IMR-90 (cell line): ENCODE measurements around the gene SH3GLB2. TPM values are rescaled to one million over a fixed set of nuclear protein-coding genes. Genes with fewer than 3 reads are reported as not detected.

ENCODE experiments used
- ATAC-seq: fragments of 200-7000 bp; cut with Tn5 transposase; 2 replicates; pipeline ENCODE4 v1.9.1; 2020; ENCODE audit warnings: low read depth, mild to moderate bottlenecking, moderate library complexity
- BruUV-seq: library from RNA; stranded (reverse); fragments of 400-500 nt; replicated peaks from 2 replicates; lab custom pipeline; 2021; lab: Mats Ljungman, UMichigan
- CTCF ChIA-PET: fragments of 300-600 bp; formaldehyde crosslinking; extraction: SDS; loops from one replicate; lab custom pipeline; 2021; ENCODE audit warnings: antibody characterized with exemption; lab: Yijun Ruan, JAX
- POLR2A ChIA-PET: fragments of 300-600 bp; sonication (Branson Sonifier 250); formaldehyde crosslinking; loops from one replicate; lab custom pipeline; 2022; ENCODE audit warnings: antibody characterized with exemption; ENCODE audit not compliant: unreplicated experiment; lab: Charles Lee
- DNase-seq: peaks from one replicate; pipeline ENCODE4 v3.0.0; 2013
- H2AFZ ChIP-seq: replicated peaks from 2 replicates; pipeline ENCODE3; 2013; ENCODE audit warnings: low read length, mild to moderate bottlenecking; ENCODE audit not compliant: poor library complexity
- H2AK5ac ChIP-seq: 2 replicates; pipeline ENCODE4 v1.6.1; 2013; ENCODE audit warnings: low read depth, low read length, inconsistent platforms
- H2AK9ac ChIP-seq: replicated peaks from 2 replicates; pipeline ENCODE3; 2013; ENCODE audit warnings: mild to moderate bottlenecking, low read depth, low read length, moderate library complexity; ENCODE audit not compliant: poor library complexity
- H2BK120ac ChIP-seq: 2 replicates; pipeline ENCODE4 v1.6.1; 2013; ENCODE audit warnings: low read depth, low read length, inconsistent platforms
- H2BK15ac ChIP-seq: 3 replicates; pipeline ENCODE4 v1.6.1; 2013; ENCODE audit warnings: low read depth, low read length, inconsistent platforms
- H2BK20ac ChIP-seq: 2 replicates; pipeline ENCODE4 v1.6.1; 2013; ENCODE audit warnings: low read depth, mild to moderate bottlenecking, inconsistent platforms, low read length, moderate library complexity
- H2BK5ac ChIP-seq: 2 replicates; pipeline ENCODE4 v1.6.1; 2013; ENCODE audit warnings: mild to moderate bottlenecking, low read depth, low read length, inconsistent platforms; ENCODE audit not compliant: poor library complexity, severe bottlenecking
- H3K14ac ChIP-seq: replicated peaks from 2 replicates; pipeline ENCODE4 v1.6.1; 2013; ENCODE audit warnings: low read depth, low read length, inconsistent platforms
- H3K18ac ChIP-seq: 2 replicates; pipeline ENCODE4 v1.6.1; 2013; ENCODE audit warnings: low read depth, low read length, control low read depth
- H3K23ac ChIP-seq: 2 replicates; pipeline ENCODE4 v1.6.1; 2013; ENCODE audit warnings: low read depth, low read length, inconsistent platforms
- H3K27ac ChIP-seq: 2 replicates; pipeline ENCODE4 v1.5.1; 2013; ENCODE audit warnings: mild to moderate bottlenecking, control low read depth, low read length; ENCODE audit not compliant: insufficient read depth
- H3K27me3 ChIP-seq: 2 replicates; pipeline ENCODE4 v1.6.1; 2013; ENCODE audit warnings: low read length; ENCODE audit not compliant: control insufficient read depth, insufficient read depth
- H3K36me3 ChIP-seq: 2 replicates; pipeline ENCODE4 v1.6.1; 2013; ENCODE audit warnings: low read length, mixed read lengths; ENCODE audit not compliant: control insufficient read depth, insufficient read depth
- H3K4ac ChIP-seq: 2 replicates; pipeline ENCODE4 v1.6.1; 2013; ENCODE audit warnings: low read depth, low read length, inconsistent platforms
- H3K4me1 ChIP-seq: 2 replicates; pipeline ENCODE4 v1.6.1; 2013; ENCODE audit warnings: low read length, mixed read lengths; ENCODE audit not compliant: control insufficient read depth, insufficient read depth
- H3K4me2 ChIP-seq: 2 replicates; pipeline ENCODE4 v1.6.1; 2013; ENCODE audit warnings: low read depth, mild to moderate bottlenecking, control low read depth, low read length, moderate library complexity
- H3K4me3 ChIP-seq: 2 replicates; pipeline ENCODE4 v1.5.1; 2013; ENCODE audit warnings: low read depth, mild to moderate bottlenecking, control low read depth, low read length, moderate library complexity; ENCODE audit not compliant: insufficient read depth
- H3K56ac ChIP-seq: 2 replicates; pipeline ENCODE4 v1.6.1; 2013; ENCODE audit warnings: low read length, inconsistent platforms; ENCODE audit not compliant: insufficient read depth; ENCODE audit errors: extremely low read depth
- H3K79me1 ChIP-seq, 2 experiments: 2 replicates each; pipeline ENCODE4 v1.6.1; 2013; ENCODE audit warnings: low read length in 2 of 2, inconsistent platforms in 1 of 2, low read depth in 1 of 2
- H3K9ac ChIP-seq: 2 replicates; pipeline ENCODE4 v1.6.1; 2013; ENCODE audit warnings: low read depth, low read length, control low read depth
- H3K9me1 ChIP-seq: 2 replicates; pipeline ENCODE4 v1.6.1; 2013; ENCODE audit warnings: low read length, inconsistent platforms; ENCODE audit not compliant: insufficient read depth
- H3K9me3 ChIP-seq: 2 replicates; pipeline ENCODE4 v1.6.1; 2013; ENCODE audit warnings: low read length; ENCODE audit not compliant: control insufficient read depth, insufficient read depth
- H4K20me1 ChIP-seq: 2 replicates; pipeline ENCODE4 v1.6.1; 2013; ENCODE audit warnings: low read length, inconsistent platforms; ENCODE audit not compliant: insufficient read depth
- H4K5ac ChIP-seq: 2 replicates; pipeline ENCODE4 v1.6.1; 2013; ENCODE audit warnings: mild to moderate bottlenecking, low read depth, low read length, control low read depth
- H4K8ac ChIP-seq, 2 experiments: 2 replicates each; pipeline ENCODE4 v1.6.1; 2013; ENCODE audit warnings: low read depth in 2 of 2, low read length in 2 of 2, control low read depth in 1 of 2, inconsistent platforms in 1 of 2
- H4K91ac ChIP-seq: 2 replicates; pipeline ENCODE4 v1.6.1; 2013; ENCODE audit warnings: low read depth, low read length, inconsistent platforms; ENCODE audit not compliant: insufficient read depth
- BHLHE40 ChIP-seq: fragments of 150-350 bp; IDR thresholded peaks from 2 replicates; pipeline ENCODE4 v1.6.1; 2016; ENCODE audit warnings: mild to moderate bottlenecking, low read depth, low read length
- CEBPB ChIP-seq: IDR thresholded peaks from 2 replicates; pipeline ENCODE4 v1.6.1; 2012; ENCODE audit warnings: low read depth, low read length, improper control_type of control experiment
- CHD1 ChIP-seq: IDR thresholded peaks from 2 replicates; pipeline ENCODE4 v1.6.1; 2012; ENCODE audit warnings: low read depth, low read length, improper control_type of control experiment
- CTCF ChIP-seq: conservative IDR thresholded peaks from 2 replicates; pipeline ENCODE4 v1.5.1; 2012; ENCODE audit warnings: mild to moderate bottlenecking, low read depth, low read length, improper control_type of control experiment
- ELK1 ChIP-seq: fragments of 150-350 bp; IDR thresholded peaks from 2 replicates; pipeline ENCODE4 v1.6.1; 2016; ENCODE audit warnings: low read depth, mild to moderate bottlenecking, low read length, moderate library complexity, borderline replicate concordance
- FOS ChIP-seq: fragments of 150-350 bp; IDR thresholded peaks from 2 replicates; pipeline ENCODE4 v1.6.1; 2016; ENCODE audit warnings: low read depth, low read length
- MAFK ChIP-seq: IDR thresholded peaks from 2 replicates; pipeline ENCODE4 v1.6.1; 2012; ENCODE audit warnings: low read depth, low read length, improper control_type of control experiment
- MXI1 ChIP-seq: IDR thresholded peaks from 2 replicates; pipeline ENCODE4 v1.6.1; 2012; ENCODE audit warnings: low read depth, mild to moderate bottlenecking, low read length, moderate library complexity, borderline replicate concordance
- NFE2L2 ChIP-seq: fragments of 150-350 bp; IDR thresholded peaks from 2 replicates; pipeline ENCODE4 v1.6.1; 2016; ENCODE audit warnings: low read depth, mild to moderate bottlenecking, low read length
- POLR2A ChIP-seq: IDR thresholded peaks from 2 replicates; pipeline ENCODE4 v1.6.1; 2012; ENCODE audit warnings: mild to moderate bottlenecking, low read depth, low read length
- RAD21 ChIP-seq: IDR thresholded peaks from 2 replicates; pipeline ENCODE4 v1.6.1; 2012; ENCODE audit warnings: low read length, improper control_type of control experiment
- RCOR1 ChIP-seq: IDR thresholded peaks from 2 replicates; pipeline ENCODE4 v1.6.1; 2012; ENCODE audit warnings: mild to moderate bottlenecking, low read length, improper control_type of control experiment; ENCODE audit not compliant: insufficient replicate concordance
- RFX5 ChIP-seq: IDR thresholded peaks from 2 replicates; pipeline ENCODE4 v1.8.0; 2012; ENCODE audit warnings: low read depth, mild to moderate bottlenecking, low read length, moderate library complexity
- SMC3 ChIP-seq: fragments of 150-350 bp; IDR thresholded peaks from 2 replicates; pipeline ENCODE4 v1.6.1; 2016; ENCODE audit warnings: low read depth, mild to moderate bottlenecking, antibody characterized with exemption, low read length, moderate library complexity
- USF2 ChIP-seq: fragments of 150-350 bp; IDR thresholded peaks from 2 replicates; pipeline ENCODE4 v1.6.1; 2017; ENCODE audit warnings: mild to moderate bottlenecking, antibody characterized with exemption, low read length, low read depth
- WGBS, 2 experiments: methylation state at CpG; one replicate each; pipeline versions ENCODE4 v1.1.5 to v1.1.7; 2013; ENCODE audit warnings: missing lambda C conversion rate in 2 of 2; ENCODE audit not compliant: insufficient read length in 1 of 2; ENCODE audit errors: extremely low coverage in 2 of 2; 5-methylcytosine and 5-hydroxymethylcytosine counted together
- dilution Hi-C: fragments of 300-500 bp; cut with HindIII; formaldehyde crosslinking; loops from one replicate; pipeline ENCODE4 v1.14.3; 2018; ENCODE audit warnings: low sequenced_read_pairs; ENCODE audit not compliant: unreplicated experiment
- in situ Hi-C: fragments of 300-500 bp; cut with MboI; formaldehyde crosslinking; loops from 3 replicates; pipeline ENCODE4 v1.14.3; 2019; ENCODE audit warnings: low sequenced_read_pairs, inconsistent platforms, mixed read lengths
- intact Hi-C: fragments of 100-400 bp; cut with micrococcal nuclease; formaldehyde crosslinking; loops from 2 replicates; pipeline ENCODE4 v1.10.0; 2022
- polyA plus RNA-seq, 3 experiments: library from polyadenylated mRNA; depleted of rRNA; stranded (reverse); fragments of >200 nt; gene quantifications; 2 replicates each; pipeline ENCODE4 v1.2.3, GENCODE V29; 2012; ENCODE audit warnings: low replicate concordance in 1 of 3
- total RNA-seq: library from RNA; depleted of rRNA; stranded (reverse); fragments of >200 nt; gene quantifications from 2 replicates; pipeline ENCODE4 v1.2.3, GENCODE V29; 2012

Gene SH3GLB2
- total and polyA plus RNA-seq, 2 of the 4 experiments (the other 2 are of a cell fraction), result 36.4 to 68.4 TPM

DNA sequence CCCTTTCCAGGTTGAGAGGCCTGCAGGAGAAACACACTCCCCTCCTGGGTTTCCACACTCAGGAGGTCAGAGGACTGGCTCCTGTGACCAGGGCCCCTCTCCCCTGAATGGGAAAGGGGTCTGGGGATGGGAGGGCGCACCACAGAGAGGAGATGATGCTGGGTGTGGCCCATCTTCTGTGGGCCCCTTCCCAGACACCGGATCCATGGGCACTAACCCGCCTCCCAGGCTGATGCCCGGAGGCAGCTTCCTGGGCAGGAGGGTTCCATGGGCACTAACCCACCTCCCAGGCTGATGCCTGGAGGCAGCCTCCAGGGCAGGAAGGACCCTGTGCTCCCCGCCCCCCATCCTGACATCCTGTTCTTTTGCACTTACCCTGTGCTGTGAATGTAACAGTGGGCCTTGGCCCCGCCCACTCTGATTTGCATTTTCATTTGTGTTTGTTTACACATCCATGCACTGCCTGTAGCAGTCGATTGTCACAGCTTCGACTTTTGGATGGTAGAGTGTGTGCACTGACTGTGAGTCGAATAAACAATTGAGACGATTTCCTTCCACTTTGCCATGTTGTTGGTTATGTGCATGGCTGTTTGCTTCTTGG is 43.5 kb upstream of the SH3GLB2 start:
- Histone ChIP-seq H4K8ac (no peak overlapping the region), H4K91ac (no peak overlapping the region), H3K27ac (no peak overlapping the region), H3K9me1 (0 out of 2 replicates have a peak, but pooled peaks cover 6% of the 10 kb centered on the region), H3K27me3 (no peaks in the 10 kb centered on the region), H3K9ac (no peak overlapping the region), H3K56ac (no peak overlapping the region), H2BK5ac (no peak overlapping the region), H2AFZ (no peak overlapping the region), H3K4ac (no peak overlapping the region), H3K23ac (no peak overlapping the region), H2AK5ac (no peak overlapping the region), H2BK120ac (no peak overlapping the region), H2BK20ac (no peak overlapping the region), H2AK9ac (peak overlapping the region; percentile 28), H3K36me3 (peaks cover 14% of the 10 kb centered on the region; the same call in 1 of the 2 replicates), H2BK15ac (no peak overlapping the region), H3K4me1 (no peaks in the 10 kb centered on the region), H3K4me2 (no peak overlapping the region), H3K14ac (no peak overlapping the region), H3K4me3 (no peak overlapping the region), H3K9me3 (no peaks in the 10 kb centered on the region), H4K20me1 (no peaks in the 10 kb centered on the region), H3K79me1 (no peaks in the 10 kb centered on the region), H3K18ac (no peak overlapping the region), H4K5ac (no peak overlapping the region)
- ChIA-PET CTCF (no interaction called here), POLR2A (no interaction called here)
- no peak for DNase-seq
- TF ChIP-seq BHLHE40 (no peak), CTCF (no peak), POLR2A (no peak), ELK1 (no peak), MXI1 (no peak), USF2 (no peak), FOS (no peak), MAFK (no peak), RCOR1 (no peak), SMC3 (no peak), RFX5 (no peak), CHD1 (no peak), RAD21 (no peak), NFE2L2 (no peak), CEBPB (no peak)
- in situ Hi-C loops (no loop called here), dilution Hi-C loops (no loop called here), intact Hi-C loops (no loop called here)
- 37% methylated on average over 3 of the region's 10 CpGs; no CpG with 5 or more reads in 1 of the 2 experiments for WGBS, 2 experiments
- no TSS peak for BruUV-seq
- no peak; the same call in 1 of the 2 replicates for ATAC-seq
